MM.1S (cell line): ENCODE data around the gene MTCH1.

ENCODE experiments used
- DNase-seq: peaks from one replicate; pipeline ENCODE4 v3.0.0-alpha.2; 2015
- H2AFZ ChIP-seq: fragments of 300-600 bp; sonication (generic); 2 replicates; pipeline ENCODE4 v1.6.0; 2016; ENCODE audit warnings: antibody characterized with exemption, low read length
- H3F3A ChIP-seq: fragments of 300-600 bp; sonication (generic); 2 replicates; pipeline ENCODE4 v1.6.1; 2016; ENCODE audit warnings: mild to moderate bottlenecking, antibody characterized with exemption, low read length, moderate library complexity, mixed read lengths; ENCODE audit not compliant: insufficient read depth
- H3K27ac ChIP-seq: fragments of 300-600 bp; sonication (generic); 2 replicates; pipeline ENCODE4 v1.5.1; 2016; ENCODE audit warnings: mild to moderate bottlenecking, low read length
- H3K27me3 ChIP-seq: fragments of 300-600 bp; sonication (generic); replicated peaks from 2 replicates; pipeline ENCODE4 v1.6.0; 2016; ENCODE audit warnings: low read length; ENCODE audit not compliant: insufficient read depth
- H3K36me3 ChIP-seq: fragments of 300-600 bp; sonication (generic); replicated peaks from 2 replicates; pipeline ENCODE4 v1.6.1; 2016; ENCODE audit warnings: mild to moderate bottlenecking, low read length, mixed read lengths; ENCODE audit not compliant: insufficient read depth
- H3K4me1 ChIP-seq: fragments of 300-600 bp; sonication (generic); 2 replicates; pipeline ENCODE4 v1.6.1; 2016; ENCODE audit warnings: low read length, mixed read lengths
- H3K4me2 ChIP-seq: fragments of 300-600 bp; sonication (generic); 2 replicates; pipeline ENCODE4 v1.6.0; 2016; ENCODE audit warnings: low read depth, low read length
- H3K4me3 ChIP-seq: fragments of 300-600 bp; sonication (generic); 2 replicates; pipeline ENCODE4 v1.5.1; 2016; ENCODE audit warnings: low read length, mixed read lengths
- H3K79me2 ChIP-seq: fragments of 300-600 bp; sonication (generic); 2 replicates; pipeline ENCODE4 v1.6.1; 2016; ENCODE audit warnings: mixed run types, low read length, mixed read lengths
- H3K9ac ChIP-seq: fragments of 300-600 bp; sonication (generic); 2 replicates; pipeline ENCODE4 v1.6.1; 2016; ENCODE audit warnings: low read length, mixed read lengths
- H3K9me2 ChIP-seq: fragments of 300-600 bp; sonication (generic); replicated peaks from 2 replicates; pipeline ENCODE4 v1.6.1; 2016; ENCODE audit warnings: mild to moderate bottlenecking, low read length, mixed read lengths; ENCODE audit not compliant: insufficient read depth
- H3K9me3 ChIP-seq: fragments of 300-600 bp; sonication (generic); replicated peaks from 2 replicates; pipeline ENCODE4 v1.6.1; 2016; ENCODE audit warnings: mild to moderate bottlenecking, low read length, mixed read lengths; ENCODE audit not compliant: insufficient read depth
- H4K20me1 ChIP-seq: fragments of 300-600 bp; sonication (generic); 2 replicates; pipeline ENCODE4 v1.6.1; 2016; ENCODE audit warnings: mild to moderate bottlenecking, low read length, moderate library complexity, mixed read lengths; ENCODE audit not compliant: insufficient read depth
- CTCF ChIP-seq: fragments of 300-600 bp; sonication (generic); IDR thresholded peaks from 2 replicates; pipeline ENCODE4 v1.5.1; 2016; ENCODE audit warnings: antibody characterized with exemption, low read length, mixed read lengths
- EZH2 ChIP-seq: fragments of 300-600 bp; sonication (generic); optimal IDR thresholded peaks from 2 replicates; pipeline ENCODE3; 2017; ENCODE audit warnings: low read depth, mild to moderate bottlenecking, antibody characterized with exemption, low read length, mixed read lengths
- EZH2phosphoT487 ChIP-seq: fragments of 300-600 bp; sonication (generic); IDR thresholded peaks from 2 replicates; pipeline ENCODE4 v1.6.1; 2018; ENCODE audit warnings: antibody characterized with exemption, low read length

The MTCH1 gene

GRCh38 chr6:36920049-36920448, 65.9 kb downstream of the MTCH1 start:
- H3K9me3 ChIP-seq = no peaks in the 10 kb centered on the region
- no peaks in the 10 kb centered on the region for H4K20me1 ChIP-seq
- H3K27ac ChIP-seq = no peak overlapping the region
- no peak for DNase-seq
- H3K36me3 ChIP-seq = no peaks in the 10 kb centered on the region
- no peak for TF ChIP-seq EZH2phosphoT487
- no peak for TF ChIP-seq EZH2
- no peak for TF ChIP-seq CTCF
- no peak overlapping the region for H2AFZ ChIP-seq
- H3K4me3 ChIP-seq = no peak overlapping the region
- no peaks in the 10 kb centered on the region for H3K9me2 ChIP-seq
- no peaks in the 10 kb centered on the region for H3F3A ChIP-seq
- H3K79me2 ChIP-seq = no peaks in the 10 kb centered on the region
- H3K4me1 ChIP-seq = no peaks in the 10 kb centered on the region
- no peak overlapping the region for H3K4me2 ChIP-seq
- no peaks in the 10 kb centered on the region for H3K27me3 ChIP-seq
- H3K9ac ChIP-seq = no peak overlapping the region
